ENCODE results near the gene PDE11A.
"Not testable (repeated sequence)": the region's sequence is repeated elsewhere in the genome, so short reads cannot be mapped to it uniquely, and the experiment has no call there.

GRCh38 chr2:178079279-178079678 is 6.7 kb upstream of the PDE11A start:
- TF ChIP-seq, protein P1, sequence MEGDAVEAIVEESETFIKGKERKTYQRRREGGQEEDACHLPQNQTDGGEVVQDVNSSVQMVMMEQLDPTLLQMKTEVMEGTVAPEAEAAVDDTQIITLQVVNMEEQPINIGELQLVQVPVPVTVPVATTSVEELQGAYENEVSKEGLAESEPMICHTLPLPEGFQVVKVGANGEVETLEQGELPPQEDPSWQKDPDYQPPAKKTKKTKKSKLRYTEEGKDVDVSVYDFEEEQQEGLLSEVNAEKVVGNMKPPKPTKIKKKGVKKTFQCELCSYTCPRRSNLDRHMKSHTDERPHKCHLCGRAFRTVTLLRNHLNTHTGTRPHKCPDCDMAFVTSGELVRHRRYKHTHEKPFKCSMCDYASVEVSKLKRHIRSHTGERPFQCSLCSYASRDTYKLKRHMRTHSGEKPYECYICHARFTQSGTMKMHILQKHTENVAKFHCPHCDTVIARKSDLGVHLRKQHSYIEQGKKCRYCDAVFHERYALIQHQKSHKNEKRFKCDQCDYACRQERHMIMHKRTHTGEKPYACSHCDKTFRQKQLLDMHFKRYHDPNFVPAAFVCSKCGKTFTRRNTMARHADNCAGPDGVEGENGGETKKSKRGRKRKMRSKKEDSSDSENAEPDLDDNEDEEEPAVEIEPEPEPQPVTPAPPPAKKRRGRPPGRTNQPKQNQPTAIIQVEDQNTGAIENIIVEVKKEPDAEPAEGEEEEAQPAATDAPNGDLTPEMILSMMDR (IDR thresholded peaks at IDR 0.05), result not testable (repeated sequence)
- not testable (repeated sequence) for TF ChIP-seq POLR2A (IDR thresholded peaks at IDR 0.05)
